Activated naive CD4-positive, alpha-beta T cell treated with anti-CD3 and anti-CD28 coated beads, Interleukin-2, amount 50 U/mL, for 16 hours (primary cell): ENCODE data around the gene HAUS7.
"Not testable (repeated sequence)": the region's sequence is repeated elsewhere in the genome, so short reads cannot be mapped to it uniquely, and the experiment has no call there.

Experiments used
- DNase-seq: peaks from one replicate; pipeline ENCODE4 v3.0.0-alpha.2; 2020

Gene HAUS7

GRCh38 chrX:153406011-153406410 is 64.4 kb downstream of the HAUS7 start:
- no peak for DNase-seq

DNA sequence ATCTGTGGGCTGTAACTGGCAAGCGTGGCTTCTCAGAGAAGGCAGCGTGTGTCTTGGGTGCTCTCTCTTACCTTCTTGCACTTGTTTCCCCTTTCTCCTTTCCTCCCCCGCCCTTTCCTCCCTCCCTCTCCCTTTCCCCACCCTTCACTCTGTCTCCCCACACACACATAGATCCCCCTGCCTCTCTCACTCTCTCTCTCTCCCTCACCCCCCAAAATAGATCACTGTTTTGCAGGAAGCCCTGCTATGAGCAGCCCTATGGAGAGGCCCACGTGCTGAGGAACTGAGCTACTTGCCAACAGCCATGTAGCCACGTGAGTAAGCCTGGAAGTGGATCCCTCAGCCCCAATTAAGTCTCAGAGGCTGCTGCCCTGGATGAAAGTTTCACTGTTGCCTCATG is 65.0 kb downstream of the HAUS7 start:
- DNase-seq: no peak

DNA sequence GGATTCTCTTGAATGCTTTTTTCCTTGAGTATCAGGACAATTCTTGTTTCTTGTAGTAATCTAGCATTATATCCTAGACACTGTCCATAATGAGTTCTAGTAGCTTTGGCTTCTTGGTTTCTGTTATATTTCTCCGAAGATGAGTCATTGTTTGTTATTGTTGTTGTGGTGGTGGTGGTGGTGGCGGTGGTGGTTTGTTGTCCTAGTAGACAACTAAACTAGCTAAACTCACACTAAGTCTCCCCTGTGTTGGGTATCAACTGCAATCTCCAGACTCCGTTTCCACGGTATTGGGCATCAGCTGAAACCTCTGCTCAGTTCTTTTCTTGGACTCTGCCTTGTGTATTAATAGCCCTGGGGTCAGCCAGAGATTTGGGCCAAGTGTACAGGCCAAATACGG is 66.0 kb downstream of the HAUS7 start:
- not testable (repeated sequence) for DNase-seq

- DNase-seq: no peak
Observed at GRCh38 chrX:153401133-153401764, 69.1 kb downstream of the HAUS7 start, which contains the start of gene PNMA6E. Gene PNMA6E, minus strand, starts transcription at chrX:153401350. Its CDS starts 2,501 bp downstream, at chrX:153398849.

DNA sequence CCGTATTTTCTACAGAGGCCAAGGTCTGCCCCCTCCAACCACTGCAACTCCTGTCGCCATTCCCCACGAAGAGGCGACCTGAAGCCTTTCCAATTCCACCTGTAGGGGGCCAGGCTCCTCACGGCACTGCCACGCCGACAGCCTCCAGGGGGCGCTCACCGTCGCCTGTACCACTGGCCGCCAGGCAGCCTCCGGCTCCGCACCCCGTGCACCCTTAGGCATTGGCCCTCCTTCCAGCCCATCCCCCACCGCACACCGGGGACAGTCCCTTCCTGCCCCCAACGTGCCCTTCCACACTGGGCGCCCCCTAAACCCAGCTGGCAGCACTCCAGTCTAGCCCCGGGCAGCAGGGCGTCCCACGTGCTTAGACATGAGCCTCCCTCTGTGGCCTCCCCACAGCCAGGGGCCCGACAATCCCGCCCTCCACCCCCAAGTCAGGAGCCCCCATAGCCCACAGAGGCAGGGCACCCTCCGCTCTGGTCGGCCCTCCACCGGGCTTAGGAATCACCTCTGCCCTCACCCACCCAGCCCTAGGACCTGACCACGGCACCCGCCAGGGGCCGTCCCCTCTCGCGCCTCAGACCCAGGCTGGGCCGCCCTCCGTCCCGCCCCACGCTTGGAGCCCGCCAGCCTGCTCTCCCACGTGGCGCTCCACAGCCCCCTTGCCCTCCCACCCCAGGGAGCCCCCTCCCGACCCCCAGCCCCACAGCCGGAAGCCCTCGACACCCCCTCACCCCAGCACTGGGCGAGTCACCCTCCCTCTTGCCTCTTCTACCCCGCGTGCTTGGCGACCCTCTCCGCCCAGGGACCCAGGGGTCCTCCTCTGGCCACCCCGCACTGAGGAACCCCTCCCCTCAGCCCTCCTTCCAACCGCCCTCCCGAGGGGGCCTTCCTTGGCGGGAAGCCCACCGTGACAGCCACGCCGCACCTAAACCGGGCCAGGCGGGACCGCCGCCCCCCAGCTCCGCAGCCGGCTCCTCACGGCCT is 69.9 kb downstream of the HAUS7 start:
- peak; percentile 55 for DNase-seq

GRCh38 chrX:153398275-153398960 is 72.0 kb downstream of the HAUS7 start:
- no peak for DNase-seq
